Activated naive CD8-positive, alpha-beta T cell treated with anti-CD3 and anti-CD28 coated beads, Interleukin-2, amount 50 U/mL, for 24 hours (primary cell): Measurements from ENCODE around the gene UVRAG.

Experiments used
- ATAC-seq: fragments of 150-1000 bp; cut with Tn5 transposase; one replicate; pipeline ENCODE4 v1.10.0; 2021
- DNase-seq: peaks from one replicate; pipeline ENCODE4 v3.0.0; 2021
- H3K27ac Mint-ChIP-seq: one replicate; pipeline ENCODE4 v1.8.0; 2021; ENCODE audit warnings: mild to moderate bottlenecking, mixed read lengths
- H3K27me3 Mint-ChIP-seq: one replicate; pipeline ENCODE4 v1.8.0; 2021; ENCODE audit warnings: mixed read lengths
- H3K36me3 Mint-ChIP-seq: one replicate; pipeline ENCODE4 v1.8.0; 2021; ENCODE audit warnings: low read depth, mixed read lengths
- H3K4me1 Mint-ChIP-seq: one replicate; pipeline ENCODE4 v1.8.0; 2021; ENCODE audit warnings: mixed read lengths
- H3K4me3 Mint-ChIP-seq: one replicate; pipeline ENCODE4 v1.8.0; 2021; ENCODE audit warnings: mild to moderate bottlenecking, moderate library complexity, mixed read lengths
- H3K9me3 Mint-ChIP-seq: one replicate; pipeline ENCODE4 v1.8.0; 2021; ENCODE audit warnings: mixed read lengths

UVRAG gene

DNA sequence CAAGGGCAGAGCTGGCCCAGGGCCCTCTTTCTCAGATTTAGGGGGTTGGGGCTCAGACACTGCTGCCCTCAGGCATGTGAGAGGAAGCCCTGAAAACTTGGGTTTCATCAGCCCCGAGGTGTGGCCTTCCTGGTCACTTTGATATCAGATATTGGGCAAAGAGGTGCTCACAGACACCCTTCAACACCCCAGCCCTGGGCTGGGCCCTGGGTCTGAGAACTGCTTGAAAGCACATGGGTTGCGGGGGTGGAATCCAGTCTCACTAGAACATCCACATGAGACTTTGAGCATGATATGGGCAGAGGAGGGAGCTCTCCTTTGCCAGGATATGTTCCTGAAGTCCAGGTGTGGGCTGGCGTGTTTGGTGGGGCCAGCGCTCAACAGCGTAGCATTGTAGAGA lies 36.0 kb upstream of the UVRAG start:
- Mint-ChIP-seq H3K27me3 (no peaks in the 10 kb centered on the region), H3K36me3 (no peaks in the 10 kb centered on the region), H3K9me3 (no peaks in the 10 kb centered on the region), H3K4me3 (no peak overlapping the region), H3K4me1 (peaks cover 14% of the 10 kb centered on the region), H3K27ac (no peak overlapping the region)
- no peak for ATAC-seq
- no peak for DNase-seq

DNA sequence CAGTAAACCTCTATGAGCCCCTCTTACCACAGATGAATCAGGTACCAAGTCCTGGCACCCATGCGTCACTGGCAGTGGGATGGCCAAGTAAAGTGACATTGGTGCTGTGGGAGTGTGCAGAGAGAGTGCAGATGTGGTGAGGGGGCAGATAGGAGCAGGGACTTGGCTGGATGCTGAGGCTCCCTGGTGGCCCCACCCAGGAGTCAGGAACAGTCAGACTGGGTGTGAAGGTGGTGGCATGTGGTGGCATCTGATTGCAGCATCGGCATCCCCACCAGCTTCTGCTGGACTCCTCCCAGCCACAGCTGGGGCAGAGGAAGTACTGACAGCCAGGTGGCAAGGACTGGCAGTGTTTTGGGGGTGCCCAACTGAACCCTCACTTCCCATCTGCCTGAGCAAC lies 35.0 kb upstream of the UVRAG start:
- Mint-ChIP-seq H3K27ac (no peak overlapping the region), H3K4me1 (peaks cover 14% of the 10 kb centered on the region), H3K9me3 (no peaks in the 10 kb centered on the region), H3K36me3 (no peaks in the 10 kb centered on the region), H3K4me3 (no peak overlapping the region), H3K27me3 (no peaks in the 10 kb centered on the region)
- ATAC-seq (peak; percentile 34), DNase-seq (no peak)

DNA sequence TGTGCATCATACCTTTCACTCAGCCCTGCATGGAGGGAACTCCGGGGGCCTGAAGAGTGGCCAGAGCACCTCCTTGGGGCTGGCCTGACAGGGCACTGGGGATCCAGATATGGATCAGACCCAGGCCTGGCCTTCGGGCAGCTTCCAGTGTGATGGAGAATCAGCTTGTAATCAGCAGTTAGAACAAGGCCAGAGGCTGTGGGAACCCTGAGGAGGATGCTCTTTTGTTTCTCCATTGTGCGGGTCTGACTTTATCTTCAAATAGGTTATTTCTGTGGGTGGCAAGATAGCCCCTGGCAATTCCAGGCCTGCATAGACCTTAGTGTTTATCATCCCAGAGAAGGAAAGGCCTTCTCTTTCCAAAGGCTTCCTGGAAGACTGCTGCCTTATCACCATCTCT lies 34.1 kb upstream of the UVRAG start:
- Mint-ChIP-seq H3K27me3 (no peaks in the 10 kb centered on the region), H3K4me1 (peaks cover 14% of the 10 kb centered on the region), H3K9me3 (no peaks in the 10 kb centered on the region), H3K36me3 (no peaks in the 10 kb centered on the region), H3K27ac (no peak overlapping the region), H3K4me3 (no peak overlapping the region)
- DNase-seq (no peak), ATAC-seq (no peak)

DNA sequence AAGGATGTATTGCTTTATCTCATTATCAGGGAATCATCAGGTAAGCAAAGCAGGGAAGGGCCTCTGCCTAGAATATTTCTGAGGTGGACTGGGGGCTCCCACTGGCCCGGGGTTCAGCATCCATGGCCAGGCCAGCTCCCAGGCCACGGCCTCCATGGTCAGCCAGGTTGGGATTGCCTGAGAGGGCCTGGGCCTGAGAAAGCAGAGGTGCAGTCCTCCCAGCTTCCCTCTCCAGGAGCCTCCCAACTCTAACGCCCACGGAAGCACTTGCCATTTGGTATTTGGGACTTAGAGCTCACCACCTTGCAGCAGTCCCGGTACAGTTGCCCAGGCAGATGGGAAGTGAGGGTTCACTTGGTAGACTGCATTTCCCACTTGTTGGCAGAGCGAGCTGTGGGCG lies 33.7 kb upstream of the UVRAG start:
- Mint-ChIP-seq H3K36me3 (no peaks in the 10 kb centered on the region), H3K27ac (no peak overlapping the region), H3K27me3 (no peaks in the 10 kb centered on the region), H3K4me1 (peaks cover 14% of the 10 kb centered on the region), H3K4me3 (no peak overlapping the region), H3K9me3 (no peaks in the 10 kb centered on the region)
- DNase-seq (no peak), ATAC-seq (no peak)

DNA sequence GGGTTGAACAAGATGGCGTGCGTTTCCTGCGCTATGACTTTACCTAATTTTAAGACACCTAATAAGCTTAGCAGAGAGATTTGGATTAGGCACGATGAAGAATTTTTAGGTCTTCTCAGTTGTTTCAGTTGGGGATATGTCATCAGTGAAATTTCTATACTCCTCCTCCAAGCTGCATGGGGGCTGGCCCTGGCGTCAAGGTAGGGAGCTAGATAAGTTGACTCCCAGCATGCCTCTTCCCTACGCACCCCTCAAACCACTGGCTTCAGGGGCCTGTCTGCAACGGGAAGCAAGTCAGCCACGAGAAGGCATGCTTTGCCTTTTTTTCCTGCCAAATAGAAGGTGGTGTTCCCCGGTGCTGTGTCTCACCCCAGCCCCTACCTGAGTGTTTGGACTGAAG lies 33.2 kb upstream of the UVRAG start:
- Mint-ChIP-seq H3K4me1 (peaks cover 14% of the 10 kb centered on the region), H3K27me3 (no peaks in the 10 kb centered on the region), H3K27ac (no peak overlapping the region), H3K36me3 (no peaks in the 10 kb centered on the region), H3K9me3 (no peaks in the 10 kb centered on the region), H3K4me3 (no peak overlapping the region)
- ATAC-seq = no peak
- no peak for DNase-seq

DNA sequence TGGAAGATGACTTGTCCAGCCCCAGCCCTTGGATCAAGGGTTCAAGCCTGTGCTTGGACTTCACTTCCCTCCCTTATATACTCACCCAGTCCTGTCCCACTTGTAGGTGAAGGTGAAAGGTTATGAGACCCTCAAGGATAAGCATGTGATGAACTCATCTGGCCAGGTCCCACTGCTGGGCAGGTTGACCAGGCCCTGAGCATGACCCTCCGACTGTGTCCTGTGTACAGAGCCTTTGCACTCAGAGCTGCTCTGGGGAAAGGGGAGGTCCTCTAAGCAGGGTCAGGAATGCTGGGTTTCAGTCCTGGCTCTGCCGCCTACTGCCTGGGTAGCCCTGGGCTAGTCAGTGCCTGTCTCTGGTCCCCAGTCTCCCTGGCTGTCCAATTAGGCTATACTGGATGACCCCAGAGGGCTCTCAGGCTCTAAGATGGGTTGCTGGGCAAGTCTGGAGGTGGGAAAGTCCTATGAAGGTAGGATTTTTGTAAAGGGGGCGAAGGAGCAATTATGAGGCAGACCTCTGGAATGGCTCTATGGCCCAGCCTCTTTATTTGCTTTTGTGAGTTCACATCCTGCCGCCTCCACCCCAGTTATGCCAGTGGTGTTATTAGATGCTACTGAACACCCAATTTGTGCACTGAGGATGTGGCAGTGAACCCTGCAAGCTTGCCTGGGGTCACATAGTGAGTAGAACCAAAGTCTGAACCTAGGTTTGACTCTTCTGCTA lies 32.3 kb upstream of the UVRAG start:
- H3K4me3 Mint-ChIP-seq = no peak overlapping the region
- no peaks in the 10 kb centered on the region for H3K9me3 Mint-ChIP-seq
- ATAC-seq = no peak
- no peak for DNase-seq
- peaks cover 6% of the 10 kb centered on the region for H3K4me1 Mint-ChIP-seq
- H3K36me3 Mint-ChIP-seq = no peaks in the 10 kb centered on the region
- H3K27ac Mint-ChIP-seq = no peak overlapping the region
- no peaks in the 10 kb centered on the region for H3K27me3 Mint-ChIP-seq

DNA sequence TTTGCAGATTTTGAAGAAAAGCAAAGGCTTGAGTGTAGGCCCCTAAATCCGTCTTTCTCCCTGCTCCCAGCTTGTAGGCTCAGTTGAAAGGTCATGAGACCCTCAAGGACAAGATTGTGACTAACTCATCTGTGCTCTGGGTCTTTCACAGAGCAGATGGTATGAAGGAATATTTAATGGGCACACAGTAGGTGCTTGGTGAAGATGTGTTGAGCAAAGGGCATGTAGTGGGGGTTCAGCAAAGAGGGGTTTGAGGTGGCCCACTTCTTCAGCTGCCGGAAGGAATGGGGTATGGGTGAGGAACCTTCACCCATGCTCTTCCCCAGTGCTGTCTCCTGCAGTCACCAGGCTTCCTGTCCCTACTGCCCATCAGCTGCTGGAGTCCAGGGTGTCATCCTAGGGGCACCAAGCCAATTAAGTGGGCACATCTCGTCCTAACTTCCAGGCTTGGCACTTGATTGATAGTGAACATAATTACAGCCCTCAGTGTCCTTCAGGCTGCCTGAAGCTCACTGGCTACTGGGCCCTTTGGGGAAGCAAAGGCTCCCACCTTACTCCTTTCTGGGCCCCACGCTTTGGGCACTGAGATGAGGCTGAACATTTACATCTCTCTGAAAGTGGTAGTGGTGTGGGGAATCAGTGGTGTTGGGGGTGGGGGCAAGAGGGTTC lies 31.5 kb upstream of the UVRAG start:
- no peaks in the 10 kb centered on the region for H3K27me3 Mint-ChIP-seq
- DNase-seq (no peak), ATAC-seq (no peak)
- no peaks in the 10 kb centered on the region for H3K4me1 Mint-ChIP-seq
- no peak overlapping the region for H3K27ac Mint-ChIP-seq
- H3K9me3 Mint-ChIP-seq = no peaks in the 10 kb centered on the region
- no peaks in the 10 kb centered on the region for H3K36me3 Mint-ChIP-seq
- H3K4me3 Mint-ChIP-seq = no peak overlapping the region

DNA sequence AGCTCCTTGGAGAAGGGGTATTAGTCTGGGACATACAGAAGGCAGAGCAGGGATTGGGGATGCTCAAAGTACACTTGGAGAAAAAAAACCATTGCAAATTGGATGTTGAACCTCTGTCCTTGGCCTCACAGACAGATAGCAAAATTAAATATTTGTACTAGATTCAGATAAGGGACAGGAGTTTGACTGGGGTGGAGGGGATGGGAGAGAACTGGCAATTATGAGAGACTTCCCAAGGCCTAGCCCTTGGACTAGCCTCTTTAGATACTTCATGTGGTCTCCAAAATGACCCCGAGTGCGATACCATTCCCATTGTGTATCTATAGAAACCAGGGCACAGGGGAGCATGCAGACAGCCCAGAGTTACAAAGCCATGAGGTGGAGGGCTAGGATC lies 30.9 kb upstream of the UVRAG start:
- Mint-ChIP-seq H3K36me3 (no peaks in the 10 kb centered on the region), H3K27me3 (no peaks in the 10 kb centered on the region)
- DNase-seq = no peak

DNA sequence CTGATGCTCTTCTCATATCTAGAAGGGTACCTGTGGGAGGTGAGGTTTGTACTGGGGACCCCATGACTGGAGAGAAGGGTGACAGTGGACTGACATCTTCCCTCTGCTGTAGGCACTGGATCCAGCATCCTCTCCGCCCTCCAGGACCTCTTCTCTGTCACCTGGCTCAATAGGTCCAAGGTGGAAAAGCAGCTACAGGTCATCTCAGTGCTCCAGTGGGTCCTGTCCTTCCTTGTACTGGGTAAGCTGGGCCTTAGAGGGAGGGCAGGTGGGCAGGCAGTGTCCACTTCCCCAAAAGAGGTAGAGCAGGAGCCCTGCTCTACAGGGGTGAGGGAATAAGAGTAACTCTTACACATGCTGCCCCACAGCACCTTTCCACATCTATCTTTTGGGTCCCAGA lies 30.5 kb upstream of the UVRAG start:
- Mint-ChIP-seq H3K4me3 (no peak overlapping the region), H3K27me3 (no peaks in the 10 kb centered on the region), H3K27ac (no peak overlapping the region), H3K36me3 (no peaks in the 10 kb centered on the region), H3K9me3 (no peaks in the 10 kb centered on the region), H3K4me1 (no peaks in the 10 kb centered on the region)
- DNase-seq = no peak
- ATAC-seq = no peak

More for the DNA sequence above, 30.9 kb upstream of the UVRAG start:
- no peaks in the 10 kb centered on the region for H3K9me3 Mint-ChIP-seq
- no peak for ATAC-seq
- no peaks in the 10 kb centered on the region for H3K4me1 Mint-ChIP-seq
- no peak overlapping the region for H3K27ac Mint-ChIP-seq
- no peak overlapping the region for H3K4me3 Mint-ChIP-seq

DNA sequence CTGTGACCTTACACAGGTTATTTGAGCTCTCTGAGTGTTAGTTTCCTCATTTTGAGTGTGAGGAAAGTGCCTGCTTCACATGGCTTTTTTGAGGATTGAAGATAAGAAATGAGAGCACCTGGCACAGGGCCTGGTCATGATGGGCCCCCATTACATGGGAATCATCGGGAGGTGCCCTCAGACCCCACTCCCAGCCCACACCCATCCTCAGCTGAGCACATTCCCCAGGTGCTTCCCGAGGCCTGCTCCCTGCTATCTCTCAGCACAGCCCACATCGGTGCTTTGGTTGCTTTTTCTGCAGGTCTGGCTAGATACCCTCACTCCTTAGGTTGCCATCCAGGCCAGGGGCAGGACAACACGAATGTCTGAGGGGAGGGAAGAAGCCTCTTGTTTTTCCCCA lies 29.8 kb upstream of the UVRAG start:
- no peak overlapping the region for H3K4me3 Mint-ChIP-seq
- no peak overlapping the region for H3K27ac Mint-ChIP-seq
- no peaks in the 10 kb centered on the region for H3K36me3 Mint-ChIP-seq
- DNase-seq = no peak
- H3K9me3 Mint-ChIP-seq = no peaks in the 10 kb centered on the region
- no peak for ATAC-seq
- H3K27me3 Mint-ChIP-seq = no peaks in the 10 kb centered on the region
- H3K4me1 Mint-ChIP-seq = no peaks in the 10 kb centered on the region

DNA sequence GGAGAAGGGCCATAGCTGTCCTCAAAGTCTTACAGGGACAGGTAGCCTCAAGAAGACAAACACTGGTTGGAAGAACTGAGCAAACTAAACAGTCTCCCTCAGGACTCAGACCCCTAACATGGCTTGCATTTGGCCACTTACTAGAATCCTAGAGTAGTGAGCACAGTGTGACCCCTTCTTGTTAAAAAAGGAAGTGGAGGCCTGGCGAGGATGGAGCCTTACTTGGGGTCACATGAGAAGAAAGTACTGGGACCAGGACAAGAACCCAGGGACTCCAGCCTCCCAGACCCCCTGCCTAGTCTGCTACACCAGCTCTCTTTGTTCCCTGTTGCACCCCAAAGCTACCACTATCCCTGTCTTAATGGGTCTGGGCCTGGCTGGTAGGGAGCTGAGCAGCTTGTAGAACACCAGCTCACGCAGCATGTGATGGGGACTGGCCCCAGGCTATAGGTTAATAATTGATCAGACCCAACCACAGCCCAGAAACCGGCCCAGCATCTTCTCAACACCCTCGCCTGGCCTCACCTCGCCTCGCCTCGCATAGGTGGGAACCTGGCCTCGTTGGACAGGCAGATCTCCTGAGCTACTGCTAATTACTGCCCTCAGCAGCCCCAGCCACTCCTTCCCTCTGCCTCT lies 28.8 kb upstream of the UVRAG start:
- Mint-ChIP-seq H3K4me3 (no peak overlapping the region), H3K4me1 (no peaks in the 10 kb centered on the region), H3K27ac (no peak overlapping the region), H3K9me3 (no peaks in the 10 kb centered on the region), H3K36me3 (no peaks in the 10 kb centered on the region), H3K27me3 (no peaks in the 10 kb centered on the region)
- DNase-seq (no peak), ATAC-seq (no peak)

DNA sequence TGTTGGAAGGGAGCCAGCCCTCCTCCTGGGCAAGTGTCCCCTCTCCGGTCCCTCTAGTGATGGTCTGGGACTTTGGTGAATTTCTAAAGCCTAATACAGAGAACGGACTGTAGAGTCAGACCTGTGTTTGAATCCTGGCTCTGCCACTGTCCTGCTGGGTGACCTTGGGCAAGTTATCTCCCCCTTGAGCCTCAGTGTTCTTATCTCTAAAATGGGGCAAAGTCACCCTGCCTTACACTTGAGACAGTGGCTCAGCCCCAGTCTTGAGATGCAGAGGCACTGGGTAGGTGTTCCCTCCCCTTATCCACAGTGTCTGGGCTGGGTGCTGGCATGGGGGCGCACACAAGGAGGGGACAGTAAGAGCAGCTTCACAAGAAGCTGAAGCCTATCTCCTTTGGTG lies 25.5 kb upstream of the UVRAG start:
- H3K27ac Mint-ChIP-seq = no peak overlapping the region
- H3K4me1 Mint-ChIP-seq = no peaks in the 10 kb centered on the region
- H3K4me3 Mint-ChIP-seq = no peak overlapping the region
- ATAC-seq (no peak), DNase-seq (no peak)
- H3K27me3 Mint-ChIP-seq = no peaks in the 10 kb centered on the region
- H3K36me3 Mint-ChIP-seq = no peaks in the 10 kb centered on the region
- H3K9me3 Mint-ChIP-seq = no peaks in the 10 kb centered on the region

DNA sequence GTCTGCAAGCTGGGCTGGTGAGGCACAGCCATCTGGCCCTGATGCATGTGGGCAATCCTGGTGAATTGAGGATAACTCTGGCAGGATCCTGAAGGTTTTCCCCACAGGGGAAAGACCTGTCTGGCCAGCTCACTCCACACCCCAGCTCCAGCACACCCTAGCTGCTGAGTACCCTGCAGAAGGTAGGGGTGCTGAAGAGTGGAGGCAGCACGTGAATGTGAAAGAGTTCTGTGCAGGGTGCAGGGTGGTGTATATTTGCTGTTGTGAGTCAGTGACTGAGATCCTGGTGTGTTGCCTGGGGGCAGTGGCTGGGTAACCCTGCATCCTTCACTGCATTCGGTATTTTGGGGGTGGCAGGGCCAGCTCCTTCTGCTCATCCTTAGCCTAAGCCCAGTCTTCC lies 24.0 kb upstream of the UVRAG start:
- no peaks in the 10 kb centered on the region for H3K9me3 Mint-ChIP-seq
- H3K27me3 Mint-ChIP-seq = no peaks in the 10 kb centered on the region
- no peaks in the 10 kb centered on the region for H3K36me3 Mint-ChIP-seq
- DNase-seq (no peak), ATAC-seq (no peak)
- H3K4me1 Mint-ChIP-seq = no peaks in the 10 kb centered on the region
- H3K27ac Mint-ChIP-seq = no peak overlapping the region
- no peak overlapping the region for H3K4me3 Mint-ChIP-seq

DNA sequence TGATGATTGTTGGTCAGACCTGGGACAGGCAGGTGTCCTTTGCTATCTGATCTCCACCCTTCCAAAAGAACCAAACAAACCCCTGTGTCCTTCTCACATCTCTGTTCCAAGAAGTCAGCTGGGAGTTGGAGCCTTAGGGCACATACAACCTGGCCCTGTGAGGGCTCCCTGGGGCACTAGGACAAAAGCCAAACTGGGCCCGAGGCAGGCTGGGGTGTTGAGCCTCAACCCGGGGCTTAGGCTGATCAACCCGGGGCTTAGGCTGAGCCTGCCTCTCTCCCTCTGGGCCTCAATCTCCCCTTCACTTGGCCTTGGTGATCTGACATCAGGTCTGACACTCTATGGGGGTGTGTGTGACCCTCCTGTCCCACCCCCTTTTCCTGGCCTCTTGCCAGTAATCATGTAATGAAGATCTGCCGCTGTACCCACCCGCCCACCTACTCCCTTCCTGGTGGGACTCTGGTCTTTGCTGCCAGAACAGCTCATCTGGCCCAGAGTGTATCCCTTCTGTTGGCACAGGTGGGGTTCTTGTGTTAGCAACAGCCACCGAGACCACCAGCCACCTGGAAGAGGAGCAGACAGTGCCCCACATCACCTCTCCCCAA lies 22.8 kb upstream of the UVRAG start:
- Mint-ChIP-seq H3K36me3 (no peaks in the 10 kb centered on the region), H3K27me3 (no peaks in the 10 kb centered on the region), H3K4me3 (no peak overlapping the region), H3K4me1 (no peaks in the 10 kb centered on the region), H3K9me3 (no peaks in the 10 kb centered on the region), H3K27ac (no peak overlapping the region)
- ATAC-seq (no peak), DNase-seq (no peak)
